ENCODE data around the gene MTHFR.

Gene MTHFR

DNA sequence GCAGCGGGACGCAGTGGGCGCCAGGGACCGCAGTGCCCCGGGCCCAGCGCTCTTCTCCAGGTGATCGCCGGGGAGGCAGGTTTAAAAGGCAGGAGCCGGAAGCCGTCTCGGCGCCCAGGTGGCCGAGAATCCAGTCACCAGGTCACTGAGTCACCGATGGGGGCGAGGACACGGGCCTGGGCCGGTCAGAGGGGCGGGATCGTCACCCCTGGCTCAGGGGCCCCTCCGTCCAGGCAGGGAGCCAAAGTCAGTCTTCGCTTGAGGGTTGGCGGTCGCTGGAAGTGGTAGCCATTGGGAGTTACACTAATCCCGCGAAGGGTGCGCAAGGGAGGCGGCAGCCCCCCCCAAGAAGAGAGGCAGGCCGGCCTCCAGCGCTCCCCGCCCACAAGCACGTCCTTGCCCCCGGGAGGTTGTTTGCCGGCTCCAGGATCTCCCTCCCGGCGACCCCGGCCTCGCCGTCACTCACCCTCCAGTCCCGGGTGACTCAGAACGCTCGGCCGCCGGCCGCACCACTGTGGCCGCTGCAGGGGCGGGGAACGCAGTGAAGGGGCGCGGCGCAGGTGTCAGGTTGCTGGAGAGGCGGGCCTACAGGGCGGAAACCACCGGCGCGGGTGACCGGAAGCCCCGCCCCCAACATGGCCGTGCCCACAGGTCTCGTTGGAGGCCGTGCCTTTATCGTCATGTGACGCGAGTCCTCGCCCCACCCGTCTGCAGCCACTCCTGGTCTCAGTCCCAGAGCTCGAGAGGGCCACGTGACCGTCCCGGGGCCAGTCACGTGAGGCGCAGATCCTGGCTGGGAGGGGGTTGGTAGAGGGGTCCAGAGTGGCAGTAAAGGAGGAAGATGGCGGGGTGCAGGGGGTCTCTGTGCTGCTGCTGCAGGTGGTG lies at the start of gene MTHFR, which contains the start of gene CLCN6:
TSS of gene MTHFR (minus strand) at position 543 of the 885 bp plus-strand sequence. CDS start 2,848 bp downstream, outside the sequence.
TSS of gene CLCN6 (plus strand) at position 770 of the 885 bp plus-strand sequence. CDS start at position 842, 72 bp downstream.
- peak; percentile 99 for DNase-seq

DNA sequence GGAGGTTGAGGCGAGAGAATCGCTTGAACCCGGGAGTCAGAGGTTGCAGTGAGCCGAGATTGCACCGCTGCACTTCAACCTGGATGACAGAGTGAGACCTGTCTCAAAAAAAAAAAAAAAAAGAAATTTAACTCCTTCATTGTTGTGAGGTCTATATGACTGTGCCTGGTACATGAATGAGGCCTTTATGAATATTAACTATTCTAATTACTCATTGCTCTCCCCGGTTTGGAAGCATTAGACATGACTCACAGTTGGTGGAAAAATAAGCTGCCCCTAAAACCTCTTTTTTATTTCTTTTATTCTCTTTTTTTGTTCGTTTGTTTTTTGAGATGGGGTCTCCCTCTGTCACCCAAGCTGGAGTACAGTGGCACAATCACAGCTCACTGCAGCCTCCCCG lies 49.7 kb upstream of the MTHFR start:
- no peak for DNase-seq

DNA sequence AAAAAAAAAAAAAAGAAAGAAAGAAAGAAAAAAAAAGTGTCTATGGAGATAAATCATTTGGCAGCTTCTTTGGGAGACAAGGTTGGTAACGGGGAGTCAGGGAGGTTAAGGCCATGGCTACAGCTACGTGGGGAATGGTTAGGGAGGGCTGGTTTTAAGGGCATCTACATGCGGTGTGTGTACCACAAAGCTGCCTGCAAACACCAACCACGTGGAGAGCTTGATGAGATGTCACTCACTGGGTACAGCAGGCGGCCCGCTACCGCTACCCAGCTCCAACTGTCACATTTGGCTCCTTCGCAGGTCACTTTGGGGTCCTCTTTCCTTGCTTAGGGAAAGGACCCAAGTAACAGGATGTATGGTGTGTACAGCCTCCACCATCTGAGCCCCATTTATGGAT lies 48.8 kb upstream of the MTHFR start:
- no peak for DNase-seq

DNA sequence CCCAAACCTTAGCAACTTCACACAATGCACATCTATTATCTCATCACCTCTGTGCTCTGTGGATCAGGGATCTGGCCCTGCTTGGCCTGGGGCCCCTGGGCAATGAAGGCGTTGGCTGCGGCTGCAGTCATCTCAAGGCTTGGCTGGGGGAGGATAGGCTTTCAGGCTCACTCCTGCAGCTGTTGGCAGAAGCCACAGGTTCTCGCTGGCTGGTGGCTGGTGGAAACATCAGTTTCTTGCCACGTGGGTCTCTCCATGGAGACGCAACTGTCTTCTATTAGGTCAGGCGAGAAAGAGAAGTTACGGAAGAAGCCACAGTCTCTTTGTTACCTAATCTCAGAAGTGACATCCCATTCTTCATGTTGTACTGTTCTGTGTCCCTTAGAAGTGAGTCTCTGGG lies 45.4 kb upstream of the MTHFR start:
- DNase-seq: peak; percentile 36

DNA sequence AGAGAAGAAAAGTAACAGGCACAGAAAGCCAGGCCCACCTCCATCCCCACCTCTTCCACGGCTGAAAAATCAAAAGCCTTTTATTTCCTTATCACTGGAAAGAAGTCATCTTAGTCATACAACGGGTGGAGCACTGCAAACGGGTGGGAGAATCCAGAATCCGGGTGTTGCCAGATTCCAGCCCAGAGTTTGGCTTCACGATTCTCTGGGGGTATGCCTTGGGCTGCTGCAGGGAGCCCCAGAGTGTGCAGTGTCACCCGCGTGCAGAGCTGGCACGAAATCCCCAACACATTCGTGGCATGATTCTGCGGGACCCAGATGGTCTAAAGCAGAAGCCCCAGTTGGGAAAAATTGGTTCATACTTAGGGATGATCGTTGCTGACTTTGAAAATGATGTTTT lies 44.4 kb upstream of the MTHFR start:
- DNase-seq: no peak

DNA sequence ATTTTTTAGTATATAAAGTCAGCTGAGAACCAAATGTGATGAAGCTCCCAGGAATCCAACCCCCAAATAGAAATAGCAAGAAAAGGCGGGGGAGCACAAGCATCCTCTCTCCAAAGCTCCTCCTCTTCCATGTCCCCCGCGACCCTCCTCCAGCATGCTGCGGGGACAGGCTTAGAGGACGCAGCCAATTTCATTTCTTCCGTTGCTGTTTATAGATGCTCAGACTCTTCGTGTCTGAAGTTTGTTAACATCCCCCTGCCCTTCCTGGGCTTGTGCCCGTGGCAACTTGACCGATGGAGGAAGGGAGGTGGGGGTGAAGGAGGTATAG lies 42.6 kb upstream of the MTHFR start:
- no peak for DNase-seq

DNA sequence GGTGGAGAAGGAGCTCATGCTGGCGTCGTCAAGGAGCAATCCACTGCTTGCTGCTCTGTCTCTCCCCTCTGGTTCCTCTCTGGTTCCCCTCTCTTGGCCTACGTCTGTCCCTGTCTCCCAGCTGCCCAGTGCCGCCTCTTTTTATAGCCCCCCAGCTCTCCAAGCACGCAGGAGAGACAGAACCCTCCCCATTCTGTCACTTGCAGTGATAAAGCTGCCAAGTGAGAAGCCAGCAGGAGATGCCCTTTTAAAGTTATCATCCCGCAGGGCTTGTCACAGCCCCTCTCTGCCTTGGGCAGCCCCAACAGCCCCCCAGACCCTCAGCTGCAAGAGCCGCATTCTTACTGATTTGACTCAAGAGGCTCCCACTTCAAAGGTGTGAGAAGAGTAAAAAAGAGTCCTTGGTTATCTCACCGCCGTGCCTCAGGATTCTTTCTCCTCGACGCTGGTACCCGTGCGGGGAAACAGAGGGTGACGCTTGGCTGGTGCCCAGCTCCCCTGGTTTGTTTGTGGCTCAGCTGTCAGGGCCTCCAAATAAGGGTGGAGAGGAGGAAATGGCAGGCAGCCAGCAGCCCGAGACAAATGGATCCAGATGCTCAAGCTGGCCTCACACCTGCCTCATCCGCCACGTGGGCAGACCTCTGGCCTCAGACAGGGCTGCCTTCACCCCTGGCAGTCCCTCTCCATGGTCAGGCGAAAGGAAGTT lies 42.1 kb upstream of the MTHFR start, which contains the start of gene NPPA:
TSS of gene NPPA (minus strand) at position 117 of the 706 bp plus-strand sequence. CDS start at position 18, 99 bp downstream.
- no peak for DNase-seq

DNA sequence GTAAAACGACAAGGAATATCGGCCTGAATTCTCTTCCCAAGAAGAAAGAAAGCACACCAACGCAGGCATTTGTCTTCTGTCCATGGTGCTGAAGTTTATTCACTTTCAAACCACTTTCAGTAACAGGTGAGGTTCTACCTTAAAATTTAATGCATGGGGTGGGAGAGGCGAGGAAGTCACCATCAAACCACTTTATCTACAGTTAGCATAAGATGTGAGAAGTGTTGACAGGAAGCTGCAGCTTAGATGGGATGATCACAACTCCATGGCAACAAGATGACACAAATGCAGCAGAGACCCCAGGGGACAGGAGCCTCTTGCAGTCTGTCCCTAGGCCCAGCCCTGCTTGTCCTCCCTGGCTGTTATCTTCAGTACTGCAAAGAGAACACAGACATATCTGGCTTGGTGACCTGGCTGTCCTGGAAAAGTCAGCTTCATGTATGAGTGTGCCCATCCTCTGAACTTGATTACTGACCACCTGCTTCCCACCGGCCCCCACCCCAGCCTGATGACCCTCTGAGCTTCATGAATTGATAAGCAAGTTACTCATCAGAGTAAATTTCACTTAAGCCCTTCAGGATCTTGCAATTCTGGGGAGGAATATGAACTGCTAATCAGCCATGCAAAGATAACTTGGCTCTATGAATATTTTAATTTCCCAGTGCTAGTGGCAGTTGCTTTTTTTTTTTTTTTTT lies 40.0 kb upstream of the MTHFR start:
- no peak for DNase-seq

DNA sequence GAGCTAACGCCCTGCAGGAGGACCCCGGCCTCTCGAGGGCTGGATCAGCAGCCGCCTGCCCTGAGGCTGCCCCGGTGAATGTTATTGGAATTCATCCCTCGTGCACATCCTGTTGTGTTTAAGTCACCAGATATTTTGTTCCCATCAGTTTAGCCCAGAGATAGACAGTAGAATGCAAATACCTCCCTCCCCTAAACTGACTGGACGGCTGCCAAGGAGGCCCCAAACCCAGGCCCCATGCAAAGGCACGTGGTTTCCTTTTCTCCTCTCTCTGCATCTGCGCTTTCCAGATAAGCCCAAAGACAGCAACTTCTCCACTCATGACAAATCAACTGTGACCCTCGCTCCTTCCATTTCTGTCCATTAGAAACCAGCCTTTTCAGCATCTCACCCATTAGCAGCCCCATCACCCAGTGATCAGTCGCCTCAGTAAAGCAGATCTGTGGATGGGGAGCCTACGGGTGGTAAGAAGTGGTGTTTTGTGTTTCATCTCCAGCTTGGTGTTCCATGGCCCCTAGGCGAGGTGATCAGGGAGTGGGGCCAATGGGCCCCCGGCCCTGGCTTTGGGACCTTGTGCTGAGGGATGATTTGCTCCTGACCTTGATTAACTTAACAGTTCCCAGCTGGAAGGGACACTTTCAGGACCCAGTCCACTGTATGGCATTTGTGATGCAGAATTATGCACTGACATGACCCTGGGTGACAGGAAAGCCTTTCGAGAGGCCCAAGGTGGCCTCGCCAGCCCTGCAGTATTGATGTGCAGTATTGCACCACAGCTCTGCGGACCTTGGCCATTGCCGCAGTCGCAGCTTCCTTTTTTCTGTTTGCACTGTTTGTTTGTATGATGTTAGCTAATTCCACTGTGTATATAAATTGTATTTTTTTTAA lies 36.6 kb upstream of the MTHFR start:
- DNase-seq: peak; percentile 47

DNA sequence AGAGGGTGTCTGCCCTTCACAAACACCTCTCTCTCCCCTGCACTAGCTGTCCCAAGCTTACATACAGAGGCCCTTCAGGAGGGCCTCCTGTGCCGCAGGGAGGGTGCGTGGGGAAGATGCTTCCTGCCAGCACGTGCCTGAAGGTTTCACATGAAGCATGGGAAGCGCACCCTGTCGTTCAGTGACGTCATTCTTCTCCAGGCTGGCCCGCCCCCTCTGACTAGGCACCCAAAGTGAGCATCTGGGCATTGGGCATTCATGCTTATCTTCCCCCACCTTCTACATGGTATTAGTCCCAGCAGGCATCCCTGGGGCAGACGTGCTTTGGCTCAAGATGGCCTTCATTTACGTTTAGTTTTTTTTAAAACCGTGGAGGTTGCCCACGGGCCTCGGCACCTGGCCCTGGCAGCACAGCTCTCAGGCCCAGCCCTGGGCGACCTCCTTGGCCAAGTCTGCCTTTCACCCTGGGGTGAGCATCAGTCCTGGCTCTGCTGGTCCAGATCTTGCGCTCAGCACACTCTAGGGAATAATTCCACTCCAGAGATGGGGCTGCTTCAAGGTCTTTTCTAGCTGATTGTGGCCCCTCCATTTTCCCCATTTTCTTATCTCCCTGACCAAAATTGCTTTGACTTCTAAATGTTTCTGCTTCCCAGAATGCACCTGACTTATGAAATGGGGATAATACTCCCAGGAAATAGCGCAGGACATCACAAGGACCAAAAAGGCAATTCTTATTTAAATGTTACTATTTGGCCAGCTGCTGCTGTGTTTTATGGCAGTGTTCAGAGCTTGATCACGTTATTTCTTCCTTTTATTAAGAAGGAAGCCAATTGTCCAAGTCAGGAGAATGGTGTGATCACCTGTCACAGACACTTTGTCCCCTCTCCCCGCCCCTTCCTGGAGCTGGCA lies 35.7 kb upstream of the MTHFR start:
- peak; percentile 49 for DNase-seq

DNA sequence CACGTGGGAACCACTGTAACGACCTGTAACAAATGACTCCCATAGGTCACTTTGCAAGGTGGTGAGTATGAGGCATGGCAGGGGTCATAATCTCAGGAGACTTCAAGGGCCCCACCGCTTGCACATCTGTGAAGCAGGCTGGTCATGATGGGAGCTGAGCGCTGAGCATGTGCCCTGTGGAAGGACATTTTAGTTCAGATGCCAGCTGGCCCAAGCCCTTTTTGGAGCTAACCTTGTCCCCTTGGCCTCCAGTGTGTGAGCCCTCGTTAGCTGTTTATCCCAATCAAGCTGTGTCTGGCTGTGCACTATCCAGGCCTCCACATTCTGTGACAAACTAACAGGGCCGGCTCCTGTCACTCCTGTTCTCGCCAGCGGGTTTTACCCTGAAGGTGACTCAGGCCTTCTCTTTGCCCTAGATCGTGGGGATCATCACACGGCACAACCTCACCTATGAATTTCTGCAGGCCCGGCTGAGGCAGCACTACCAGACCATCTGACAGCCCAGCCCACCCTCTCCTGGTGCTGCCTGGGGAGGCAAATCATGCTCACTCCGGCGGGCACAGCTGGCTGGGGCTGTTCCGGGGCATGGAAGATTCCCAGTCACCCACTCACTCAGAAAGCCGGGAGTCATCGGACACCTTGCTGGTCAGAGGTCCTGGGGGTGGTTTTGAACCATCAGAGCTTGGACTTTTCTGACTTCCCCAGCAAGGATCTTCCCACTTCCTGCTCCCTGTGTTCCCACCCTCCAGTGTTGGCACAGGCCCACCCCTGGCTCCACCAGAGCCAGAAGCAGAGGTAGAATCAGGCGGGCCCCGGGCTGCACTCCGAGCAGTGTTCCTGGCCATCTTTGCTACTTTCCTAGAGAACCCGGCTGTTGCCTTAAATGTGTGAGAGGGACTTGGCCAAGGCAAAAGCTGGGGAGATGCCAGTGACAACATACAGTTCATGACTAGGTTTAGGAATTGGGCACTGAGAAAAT lies 34.3 kb upstream of the MTHFR start:
- DNase-seq: no peak

DNA sequence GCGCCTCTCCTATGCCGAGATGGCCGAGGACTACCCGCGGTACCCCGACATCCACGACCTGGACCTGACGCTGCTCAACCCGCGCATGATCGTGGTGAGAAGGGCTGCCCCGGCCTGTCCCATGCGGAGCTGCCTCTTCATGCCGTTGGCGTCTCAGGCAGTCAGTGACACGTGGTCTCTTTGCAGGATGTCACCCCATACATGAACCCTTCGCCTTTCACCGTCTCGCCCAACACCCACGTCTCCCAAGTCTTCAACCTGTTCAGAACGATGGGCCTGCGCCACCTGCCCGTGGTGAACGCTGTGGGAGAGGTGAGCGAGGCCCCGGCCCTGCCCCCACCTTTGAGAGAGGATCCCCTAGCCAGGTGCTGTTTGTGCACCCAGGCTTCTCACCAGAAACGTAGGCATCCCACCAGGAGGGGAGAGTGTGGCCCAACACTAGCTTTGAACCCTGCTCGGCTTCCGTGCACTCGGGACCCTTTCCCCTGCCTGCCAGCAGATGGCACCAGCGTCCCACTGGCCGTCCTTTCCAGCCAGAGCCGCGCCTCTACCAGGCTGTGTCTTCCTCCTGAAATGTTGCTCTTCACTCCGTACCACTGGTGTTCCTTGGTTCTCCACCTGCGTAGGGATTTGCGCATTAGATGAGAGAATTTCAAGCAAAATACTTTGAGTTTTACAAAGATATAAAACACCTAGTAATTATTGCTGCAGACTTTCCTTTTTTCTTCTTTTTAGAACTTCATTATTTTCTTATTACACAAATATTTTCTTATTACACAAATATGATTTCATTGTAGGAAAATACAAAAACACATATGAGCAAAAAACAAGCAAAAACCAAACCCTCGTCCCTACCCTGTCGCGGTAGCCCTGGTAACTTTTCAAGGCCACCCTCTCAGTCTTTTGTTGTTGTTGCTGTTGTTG lies 32.8 kb upstream of the MTHFR start:
- peak; percentile 74 for DNase-seq

DNA sequence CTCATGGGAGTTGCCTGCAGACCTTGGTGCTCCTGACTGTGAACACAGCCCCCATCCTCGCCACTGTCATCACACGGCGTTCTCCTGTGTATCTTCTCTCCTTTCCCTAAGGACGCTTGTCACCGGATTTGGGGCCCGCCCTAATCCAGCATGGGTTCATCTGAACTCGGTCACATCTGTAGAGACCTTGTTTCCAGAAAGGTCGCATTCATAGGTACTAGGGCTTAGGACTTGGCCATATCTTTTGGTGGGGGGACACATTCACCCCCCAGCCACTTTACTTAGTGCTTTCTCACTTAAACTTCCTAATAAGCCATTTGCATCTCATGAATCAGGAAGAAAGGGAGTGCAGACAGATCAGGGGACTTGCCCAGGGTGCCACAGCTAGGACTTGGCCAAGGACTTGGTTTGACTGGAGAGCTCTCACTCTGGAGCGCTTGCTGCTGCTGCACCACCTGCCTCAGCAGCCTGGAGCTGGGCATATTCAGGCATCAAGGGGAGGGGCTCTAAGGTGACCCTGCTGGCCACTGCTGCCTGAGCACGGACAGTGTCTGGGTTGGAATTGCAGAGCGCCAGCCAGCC lies 32.1 kb upstream of the MTHFR start:
- no peak for DNase-seq

DNA sequence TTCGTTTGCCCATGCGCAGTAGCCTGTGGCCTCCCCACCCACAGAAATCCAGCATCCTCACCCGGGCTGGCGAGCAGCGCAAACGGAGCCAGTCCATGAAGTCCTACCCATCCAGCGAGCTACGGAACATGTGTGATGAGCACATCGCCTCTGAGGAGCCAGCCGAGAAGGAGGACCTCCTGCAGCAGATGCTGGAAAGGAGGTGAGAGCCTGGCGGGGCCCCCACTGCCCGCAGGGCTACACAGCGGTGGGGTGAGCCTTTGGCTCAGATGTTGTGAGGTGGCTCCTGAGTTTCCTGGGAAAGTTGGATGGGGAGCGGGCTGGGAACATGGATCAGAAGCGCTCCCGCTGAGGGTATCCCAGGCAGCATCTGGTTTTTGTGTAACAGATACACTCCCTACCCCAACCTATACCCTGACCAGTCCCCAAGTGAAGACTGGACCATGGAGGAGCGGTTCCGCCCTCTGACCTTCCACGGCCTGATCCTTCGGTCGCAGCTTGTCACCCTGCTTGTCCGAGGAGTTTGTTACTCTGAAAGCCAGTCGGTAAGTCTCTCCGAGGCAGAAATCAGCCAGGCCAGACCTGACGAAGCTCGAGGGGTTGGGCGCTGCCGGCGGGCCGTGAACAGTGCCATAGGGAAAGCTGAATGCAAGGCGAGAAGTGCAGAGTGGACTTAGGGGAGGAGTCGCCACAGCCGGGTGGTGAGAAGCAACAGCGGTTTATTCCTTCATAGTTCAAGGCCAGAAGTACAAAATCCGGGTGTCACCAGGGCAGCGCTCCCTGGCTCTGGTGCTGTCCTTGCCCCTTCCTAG lies 31.4 kb upstream of the MTHFR start:
- DNase-seq: no peak

DNA sequence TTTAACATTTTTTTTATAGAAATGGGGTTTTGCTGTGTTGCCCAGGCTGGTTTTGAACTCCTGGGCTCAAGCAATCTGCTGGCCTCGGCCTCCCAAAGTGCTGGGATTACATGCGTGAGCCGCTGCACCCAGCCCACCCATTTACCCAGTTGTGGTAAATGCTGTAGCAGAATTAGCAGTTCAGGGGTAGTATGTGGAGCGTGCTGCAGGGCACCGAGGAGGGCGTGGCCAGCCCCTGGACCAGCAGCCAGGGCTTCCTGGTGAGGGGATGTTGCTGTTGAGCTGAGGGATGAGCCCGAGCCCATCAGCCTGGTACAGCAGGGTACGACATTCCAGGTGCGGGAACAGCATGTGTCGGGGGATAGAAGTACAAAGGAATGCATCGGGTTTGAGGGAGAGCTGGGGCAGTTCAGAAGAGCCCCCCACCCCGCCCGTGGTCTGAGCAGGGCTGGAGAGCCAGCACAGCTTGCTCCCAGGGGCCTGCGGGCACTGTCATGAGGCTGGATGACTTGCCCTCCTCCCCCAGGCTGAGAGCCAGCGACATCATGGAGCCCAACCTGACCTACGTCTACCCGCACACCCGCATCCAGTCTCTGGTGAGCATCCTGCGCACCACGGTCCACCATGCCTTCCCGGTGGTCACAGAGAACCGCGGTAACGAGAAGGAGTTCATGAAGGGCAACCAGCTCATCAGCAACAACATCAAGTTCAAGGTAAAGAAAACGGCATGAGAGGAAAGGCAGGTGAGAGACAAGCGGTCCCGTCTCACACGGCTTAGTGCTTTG lies 29.9 kb upstream of the MTHFR start:
- no peak for DNase-seq

DNA sequence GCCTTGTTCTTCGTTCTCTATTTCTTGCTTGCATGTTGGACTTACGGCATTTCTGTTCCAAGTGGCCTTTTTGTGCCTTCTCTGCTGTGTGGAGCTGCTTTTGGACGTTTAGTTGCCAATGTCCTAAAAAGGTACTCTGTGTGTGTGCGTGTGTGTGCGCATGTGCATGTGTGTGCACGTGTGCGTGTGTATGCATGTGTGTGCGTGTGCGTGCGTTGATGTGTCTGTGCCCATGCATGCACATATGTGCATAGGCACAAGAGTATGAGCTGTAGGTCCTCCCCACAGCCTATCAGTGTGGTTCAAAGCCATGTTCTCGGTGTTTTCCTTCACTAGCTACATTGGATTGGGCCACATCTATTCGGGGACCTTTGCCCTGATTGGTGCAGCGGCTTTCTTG lies 28.1 kb upstream of the MTHFR start:
- no peak for DNase-seq

DNA sequence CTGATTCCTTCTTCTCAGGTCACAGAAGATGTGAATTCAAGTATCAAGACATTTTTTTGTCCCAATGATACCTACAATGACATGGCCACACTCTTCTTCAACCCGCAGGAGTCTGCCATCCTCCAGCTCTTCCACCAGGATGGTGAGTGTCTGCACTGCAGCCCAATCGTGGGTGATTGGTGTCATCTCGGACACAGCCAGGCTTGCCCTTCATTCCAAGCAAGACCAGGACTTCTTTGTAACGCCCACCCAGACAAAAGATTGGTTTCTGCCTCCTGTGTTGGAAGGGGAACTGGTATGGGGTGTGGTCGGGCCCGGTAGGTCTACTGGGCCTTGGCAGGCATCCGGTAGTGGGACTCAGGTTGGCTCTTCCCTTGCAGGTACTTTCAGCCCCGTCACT lies 27.7 kb upstream of the MTHFR start:
- no peak for DNase-seq

Data from suppressor macrophage treated with lipopolysaccharide for 4 hours (primary cell).